Trophoblast cell (in vitro differentiated cells and primary cell): ENCODE results near the gene MYO15B.

ENCODE experiments used
- DNase-seq, 2 donors: peaks; one replicate each; pipeline ENCODE4 v3.0.0-alpha.2; 2016
- H2AFZ ChIP-seq: 2 replicates; pipeline ENCODE4 v1.6.1; 2013; ENCODE audit warnings: low read length, moderate library complexity, mild to moderate bottlenecking; ENCODE audit not compliant: insufficient read depth, poor library complexity
- H2AK5ac ChIP-seq: 2 replicates; pipeline ENCODE4 v1.6.1; 2013; ENCODE audit warnings: mild to moderate bottlenecking, low read length
- H2BK120ac ChIP-seq: 2 replicates; pipeline ENCODE4 v1.6.1; 2013; ENCODE audit warnings: low read length, mild to moderate bottlenecking, moderate library complexity; ENCODE audit not compliant: insufficient read depth, poor library complexity
- H2BK12ac ChIP-seq: 2 replicates; pipeline ENCODE4 v1.6.1; 2013; ENCODE audit warnings: mild to moderate bottlenecking, low read length, moderate library complexity
- H2BK5ac ChIP-seq: 2 replicates; pipeline ENCODE4 v1.6.1; 2013; ENCODE audit warnings: low read length, low read depth, moderate library complexity, mild to moderate bottlenecking; ENCODE audit not compliant: poor library complexity
- H3K14ac ChIP-seq: 2 replicates; pipeline ENCODE4 v1.6.1; 2013; ENCODE audit warnings: mild to moderate bottlenecking, low read length
- H3K18ac ChIP-seq: 2 replicates; pipeline ENCODE4 v1.6.1; 2013; ENCODE audit warnings: mild to moderate bottlenecking, low read length
- H3K23ac ChIP-seq: 2 replicates; pipeline ENCODE4 v1.6.1; 2013; ENCODE audit warnings: low read length
- H3K27ac ChIP-seq: 2 replicates; pipeline ENCODE4 v1.5.1; 2013; ENCODE audit warnings: low read depth, mild to moderate bottlenecking, inconsistent platforms, low read length, moderate library complexity
- H3K27me3 ChIP-seq: 2 replicates; pipeline ENCODE4 v1.6.1; 2013; ENCODE audit warnings: inconsistent platforms, mild to moderate bottlenecking, low read length, moderate library complexity; ENCODE audit not compliant: insufficient read depth
- H3K36me3 ChIP-seq, 2 experiments: 1 replicate in 1 of 2; 2 replicates in 1 of 2; pipeline ENCODE4 v1.6.1; 2013; ENCODE audit warnings: low read length in 2 of 2, mild to moderate bottlenecking in 2 of 2, moderate library complexity in 1 of 2; ENCODE audit not compliant: insufficient read depth in 2 of 2, control insufficient read depth in 1 of 2
- H3K4ac ChIP-seq: 2 replicates; pipeline ENCODE4 v1.6.1; 2013; ENCODE audit warnings: low read depth, mild to moderate bottlenecking, low read length, moderate library complexity
- H3K4me1 ChIP-seq, 2 experiments: 1 replicate in 1 of 2; 2 replicates in 1 of 2; pipeline ENCODE4 v1.6.1; 2013; ENCODE audit warnings: low read length in 2 of 2, mild to moderate bottlenecking in 2 of 2, moderate library complexity in 1 of 2; ENCODE audit not compliant: insufficient read depth in 2 of 2, control insufficient read depth in 1 of 2
- H3K4me2 ChIP-seq: 2 replicates; pipeline ENCODE4 v1.6.1; 2013; ENCODE audit warnings: inconsistent platforms, mild to moderate bottlenecking, low read length, moderate library complexity
- H3K4me3 ChIP-seq: 2 replicates; pipeline ENCODE4 v1.5.1; 2013; ENCODE audit warnings: mild to moderate bottlenecking, low read depth, low read length, inconsistent platforms
- H3K79me1 ChIP-seq: one replicate; pipeline ENCODE4 v1.6.1; 2013; ENCODE audit warnings: low read length
- H3K79me2 ChIP-seq: 2 replicates; pipeline ENCODE4 v1.6.1; 2013; ENCODE audit warnings: low read length, mild to moderate bottlenecking; ENCODE audit not compliant: control insufficient read depth, insufficient read depth, poor library complexity
- H3K9ac ChIP-seq: 2 replicates; pipeline ENCODE4 v1.6.1; 2013; ENCODE audit warnings: mild to moderate bottlenecking, low read length
- H3K9me3 ChIP-seq: 2 replicates; pipeline ENCODE4 v1.6.1; 2013; ENCODE audit warnings: low read depth, mild to moderate bottlenecking, control low read depth, inconsistent platforms, low read length; ENCODE audit not compliant: insufficient read depth
- H4K12ac ChIP-seq: 2 replicates; pipeline ENCODE4 v1.6.1; 2013; ENCODE audit warnings: low read depth, mild to moderate bottlenecking, low read length, moderate library complexity
- H4K8ac ChIP-seq: 2 replicates; pipeline ENCODE4 v1.6.1; 2013; ENCODE audit warnings: low read depth, mild to moderate bottlenecking, low read length, moderate library complexity
- H4K91ac ChIP-seq: one replicate; pipeline ENCODE4 v1.6.1; 2013; ENCODE audit warnings: low read depth, mild to moderate bottlenecking, low read length, moderate library complexity
- WGBS: extraction: QIAGEN DNeasy Blood & Tissue Kit; methylation state at CpG from one replicate; pipeline ENCODE4 v1.1.7; 2013; ENCODE audit warnings: missing lambda C conversion rate; ENCODE audit not compliant: insufficient read length, insufficient coverage; ENCODE audit errors: extremely low coverage; 5-methylcytosine and 5-hydroxymethylcytosine counted together

The MYO15B gene

GRCh38 chr17:75647061-75647460 is 59.5 kb downstream of the MYO15B start:
- H3K9ac ChIP-seq = no peak overlapping the region
- H3K79me2 ChIP-seq = peaks cover 2% of the 10 kb centered on the region
- no peak overlapping the region for H3K4ac ChIP-seq
- H2BK5ac ChIP-seq = no peak overlapping the region
- H2AFZ ChIP-seq = no peak overlapping the region
- H3K9me3 ChIP-seq = no peaks in the 10 kb centered on the region
- H3K27ac ChIP-seq = peak overlapping the region; percentile 98
- no peak overlapping the region for H3K14ac ChIP-seq
- peak overlapping the region; percentile 1 for H2BK12ac ChIP-seq
- DNase-seq = peak in 1 of 2 donors; percentile 56
- no peak overlapping the region for H4K12ac ChIP-seq
- peaks cover 32 to 36% of the 10 kb centered on the region in 2 experiments for H3K4me1 ChIP-seq
- H4K8ac ChIP-seq = no peak overlapping the region
- H4K91ac ChIP-seq = peak overlapping the region; percentile 72
- H2BK120ac ChIP-seq = peak overlapping the region; percentile 4
- peaks cover 24% of the 10 kb centered on the region for H3K79me1 ChIP-seq
- peaks cover 11 to 18% of the 10 kb centered on the region in 2 experiments for H3K36me3 ChIP-seq
- no peak overlapping the region for H3K4me2 ChIP-seq
- WGBS = no CpG with 5 or more reads among the region's 7 CpGs
- H3K23ac ChIP-seq = no peak overlapping the region
- no peak overlapping the region for H3K18ac ChIP-seq
- H3K27me3 ChIP-seq = no peaks in the 10 kb centered on the region
- no peak overlapping the region for H3K4me3 ChIP-seq
- no peak overlapping the region for H2AK5ac ChIP-seq

- H3K36me3 ChIP-seq = peaks cover 14 to 22% of the 10 kb centered on the region in 2 experiments
- H3K79me2 ChIP-seq = peaks cover 2% of the 10 kb centered on the region
- H3K4me2 ChIP-seq = no peak overlapping the region
- H3K4me1 ChIP-seq = peaks cover 26 to 29% of the 10 kb centered on the region in 2 experiments
- no peak overlapping the region for H3K4ac ChIP-seq
- no peak overlapping the region for H2BK5ac ChIP-seq
- H3K9me3 ChIP-seq = no peaks in the 10 kb centered on the region
- H2BK12ac ChIP-seq = no peak overlapping the region
- H3K18ac ChIP-seq = no peak overlapping the region
- no peak overlapping the region for H4K12ac ChIP-seq
- H3K79me1 ChIP-seq = peaks cover 20% of the 10 kb centered on the region
- H3K4me3 ChIP-seq = no peak overlapping the region
- no peak for DNase-seq
- no peaks in the 10 kb centered on the region for H3K27me3 ChIP-seq
- H3K27ac ChIP-seq = no peak overlapping the region
- WGBS = no CpG with 5 or more reads among the region's 7 CpGs
- H3K9ac ChIP-seq = no peak overlapping the region
- H4K8ac ChIP-seq = no peak overlapping the region
- no peak overlapping the region for H4K91ac ChIP-seq
- no peak overlapping the region for H2BK120ac ChIP-seq
- no peak overlapping the region for H3K23ac ChIP-seq
- no peak overlapping the region for H3K14ac ChIP-seq
- H2AFZ ChIP-seq = no peak overlapping the region
- H2AK5ac ChIP-seq = no peak overlapping the region
These were observed 60.3 kb downstream of the MYO15B start for GRCh38 chr17:75647921-75648320.

- DNase-seq = no peak
- no peak overlapping the region for H2BK5ac ChIP-seq
- no peak overlapping the region for H2AK5ac ChIP-seq
- no peak overlapping the region for H3K4me2 ChIP-seq
- no peaks in the 10 kb centered on the region for H3K27me3 ChIP-seq
- no peak overlapping the region for H3K4ac ChIP-seq
- no peak overlapping the region for H4K91ac ChIP-seq
- H3K14ac ChIP-seq = no peak overlapping the region
- H2BK12ac ChIP-seq = peak overlapping the region; percentile 16
- no CpG with 5 or more reads among the region's 6 CpGs for WGBS
- peaks cover 16 to 21% of the 10 kb centered on the region in 2 experiments for H3K4me1 ChIP-seq
- no peaks in the 10 kb centered on the region for H3K9me3 ChIP-seq
- H3K79me1 ChIP-seq = peaks cover 11% of the 10 kb centered on the region
- H2AFZ ChIP-seq = no peak overlapping the region
- peaks cover 14 to 22% of the 10 kb centered on the region in 2 experiments for H3K36me3 ChIP-seq
- H3K27ac ChIP-seq = no peak overlapping the region
- H3K18ac ChIP-seq = no peak overlapping the region
- no peak overlapping the region for H2BK120ac ChIP-seq
- H3K9ac ChIP-seq = no peak overlapping the region
- peaks cover 2% of the 10 kb centered on the region for H3K79me2 ChIP-seq
- H3K23ac ChIP-seq = no peak overlapping the region
- no peak overlapping the region for H3K4me3 ChIP-seq
- no peak overlapping the region for H4K12ac ChIP-seq
- H4K8ac ChIP-seq = no peak overlapping the region
These were observed 62.1 kb downstream of the MYO15B start for GRCh38 chr17:75649687-75650086.

- Histone ChIP-seq H3K4me2 (no peak overlapping the region), H3K36me3 (peaks cover 14 to 22% of the 10 kb centered on the region in 2 experiments), H4K8ac (no peak overlapping the region), H4K12ac (no peak overlapping the region), H2AFZ (no peak overlapping the region), H2BK120ac (no peak overlapping the region), H2AK5ac (no peak overlapping the region), H3K4ac (no peak overlapping the region), H3K9ac (no peak overlapping the region), H2BK5ac (no peak overlapping the region), H3K27me3 (no peaks in the 10 kb centered on the region), H3K9me3 (no peaks in the 10 kb centered on the region), H3K14ac (no peak overlapping the region), H4K91ac (peak overlapping the region; percentile 16), H3K23ac (no peak overlapping the region), H3K27ac (no peak overlapping the region), H3K79me2 (peaks cover under 1% of the 10 kb centered on the region), H3K4me3 (no peak overlapping the region), H2BK12ac (no peak overlapping the region), H3K79me1 (peaks cover 8% of the 10 kb centered on the region), H3K18ac (no peak overlapping the region), H3K4me1 (peaks cover 12 to 13% of the 10 kb centered on the region in 2 experiments)
- WGBS = no CpG with 5 or more reads among the region's 7 CpGs
- no peak for DNase-seq
These were observed 63.3 kb downstream of the MYO15B start for GRCh38 chr17:75650874-75651273.
